Subcutaneous adipose tissue (tissue), 4 donors: ENCODE data around the gene OR52W1. TPM values are rescaled to one million over a fixed set of nuclear protein-coding genes. Genes with fewer than 3 reads are reported as not detected.

Experiments
- CTCF ChIP-seq: fragments of 450-650 bp; IDR thresholded peaks from one replicate; pipeline ENCODE4 v1.5.1; 2016; ENCODE audit warnings: low read depth, mild to moderate bottlenecking, control low read depth, antibody characterized with exemption, moderate library complexity
- total RNA-seq, 4 donors: library from RNA; depleted of rRNA; stranded (reverse); fragments of >200 nt; gene quantifications; one replicate each; pipeline ENCODE4 v1.1.0, GENCODE V29; 2016

Gene OR52W1
- total RNA-seq, 4 donors from 2014 or later = not detected

- no peak for TF ChIP-seq CTCF
These were observed 41.8 kb downstream of the OR52W1 start for GRCh38 chr11:6240781-6241180.

- TF ChIP-seq CTCF = no peak
These were observed 42.3 kb downstream of the OR52W1 start for GRCh38 chr11:6241316-6241715.

- TF ChIP-seq CTCF = no peak
These were observed 46.5 kb downstream of the OR52W1 start for GRCh38 chr11:6245536-6245935.

- TF ChIP-seq CTCF = no peak
These were observed 49.2 kb downstream of the OR52W1 start for GRCh38 chr11:6248248-6248647.

Other genes with a start within 250 kb of the OR52W1 start
- not detected for gene OR56A5, start 230.7 kb upstream of the OR52W1 start, total RNA-seq
- not detected for gene OR52L1, start 212.2 kb upstream of the OR52W1 start, total RNA-seq
- under 1 TPM in 1 of 4 donors, not detected in 3; 0.19 TPM for gene OR56A4, start 192.3 kb upstream of the OR52W1 start, total RNA-seq
- under 1 TPM in 2 of 4 donors, not detected in 2; under 0.01 to 0.19 TPM for gene OR56A1, start 168.5 kb upstream of the OR52W1 start, total RNA-seq
- not detected for gene OR56B4, start 91.5 kb upstream of the OR52W1 start, total RNA-seq
- under 1 TPM in 1 of 4 donors, not detected in 3; 0.51 TPM for gene OR52B2, start 28.9 kb upstream of the OR52W1 start, total RNA-seq
- gene C11orf42, start 6.3 kb downstream of the OR52W1 start, total RNA-seq = not detected
- 10 to 100 TPM; 19.2 to 43.2 (median 31.3) TPM for gene FHIP1B, start 35.4 kb downstream of the OR52W1 start, total RNA-seq
- gene CNGA4, start 39.9 kb downstream of the OR52W1 start, total RNA-seq = not detected
- gene CCKBR, start 60.6 kb downstream of the OR52W1 start, total RNA-seq = not detected
- 100 to 1,000 TPM in 2 of 4 donors, 10 to 100 TPM in 2; 34.9 to 158 (median 90.9) TPM for gene CAVIN3, start 121.3 kb downstream of the OR52W1 start, total RNA-seq
- 10 to 100 TPM; 21.2 to 47.1 (median 25.8) TPM for gene SMPD1, start 191.2 kb downstream of the OR52W1 start, total RNA-seq
- gene APBB1, start 219.9 kb downstream of the OR52W1 start, total RNA-seq = 10 to 100 TPM; 17.0 to 24.1 (median 21.4) TPM
- gene HPX, start 241.8 kb downstream of the OR52W1 start, total RNA-seq = 1 to 10 TPM in 1 of 4 donors, under 1 TPM in 1, not detected in 2; 0.57 to 2.4 TPM